AG09309 (cell line): ENCODE measurements around the gene KRTAP8-1.

Experiments
- DNase-seq: peaks from one replicate; pipeline ENCODE4 v3.0.0-alpha.2; 2010; ENCODE audit warnings: low read depth
- H3K4me3 ChIP-seq: 2 replicates; pipeline ENCODE4 v1.5.1; 2011; ENCODE audit warnings: mild to moderate bottlenecking, low read depth, low read length, moderate library complexity; ENCODE audit not compliant: control insufficient read depth
- CTCF ChIP-seq: IDR thresholded peaks from 2 replicates; pipeline ENCODE4 v1.5.1; 2011; ENCODE audit warnings: mild to moderate bottlenecking, low read depth, low read length, inconsistent platforms; ENCODE audit not compliant: insufficient read depth, control insufficient read depth; ENCODE audit errors: missing control alignments

The KRTAP8-1 gene

GRCh38 chr21:30829659-30830058 lies 16.6 kb upstream of the KRTAP8-1 start, which contains the start of gene KRTAP7-1:
Gene KRTAP7-1 (minus strand): TSS chr21:30829759. CDS start chr21:30829698, 61 bp downstream.
- H3K4me3 ChIP-seq, result no peak within 1 kb of the TSS
- no peak for TF ChIP-seq CTCF
- no peak for DNase-seq

- no peak for DNase-seq
- no peak overlapping the region for H3K4me3 ChIP-seq
- no peak for TF ChIP-seq CTCF
Observed at GRCh38 chr21:30818837-30819610, 6.0 kb upstream of the KRTAP8-1 start.

- no peak for DNase-seq
- no peak for TF ChIP-seq CTCF
- no peak overlapping the region for H3K4me3 ChIP-seq
Observed at GRCh38 chr21:30800605-30801004, 12.5 kb downstream of the KRTAP8-1 start.

- H3K4me3 ChIP-seq, result no peak overlapping the region
- no peak for DNase-seq
- no peak for TF ChIP-seq CTCF
Observed at GRCh38 chr21:30793581-30794314, 19.3 kb downstream of the KRTAP8-1 start.

GRCh38 chr21:30779249-30779648 lies 33.8 kb downstream of the KRTAP8-1 start:
- no peak for DNase-seq
- no peak for TF ChIP-seq CTCF
- no peak overlapping the region for H3K4me3 ChIP-seq

- no peak for TF ChIP-seq CTCF
- H3K4me3 ChIP-seq, result no peak overlapping the region
- no peak for DNase-seq
Observed at GRCh38 chr21:30769724-30770431, 43.2 kb downstream of the KRTAP8-1 start.
